Measurements from ENCODE around the gene HOXD11. TPM values are rescaled to one million over a fixed set of nuclear protein-coding genes. Genes with fewer than 3 reads are reported as not detected.

The HOXD11 gene
- not detected in 2 replicates for total RNA-seq

DNA sequence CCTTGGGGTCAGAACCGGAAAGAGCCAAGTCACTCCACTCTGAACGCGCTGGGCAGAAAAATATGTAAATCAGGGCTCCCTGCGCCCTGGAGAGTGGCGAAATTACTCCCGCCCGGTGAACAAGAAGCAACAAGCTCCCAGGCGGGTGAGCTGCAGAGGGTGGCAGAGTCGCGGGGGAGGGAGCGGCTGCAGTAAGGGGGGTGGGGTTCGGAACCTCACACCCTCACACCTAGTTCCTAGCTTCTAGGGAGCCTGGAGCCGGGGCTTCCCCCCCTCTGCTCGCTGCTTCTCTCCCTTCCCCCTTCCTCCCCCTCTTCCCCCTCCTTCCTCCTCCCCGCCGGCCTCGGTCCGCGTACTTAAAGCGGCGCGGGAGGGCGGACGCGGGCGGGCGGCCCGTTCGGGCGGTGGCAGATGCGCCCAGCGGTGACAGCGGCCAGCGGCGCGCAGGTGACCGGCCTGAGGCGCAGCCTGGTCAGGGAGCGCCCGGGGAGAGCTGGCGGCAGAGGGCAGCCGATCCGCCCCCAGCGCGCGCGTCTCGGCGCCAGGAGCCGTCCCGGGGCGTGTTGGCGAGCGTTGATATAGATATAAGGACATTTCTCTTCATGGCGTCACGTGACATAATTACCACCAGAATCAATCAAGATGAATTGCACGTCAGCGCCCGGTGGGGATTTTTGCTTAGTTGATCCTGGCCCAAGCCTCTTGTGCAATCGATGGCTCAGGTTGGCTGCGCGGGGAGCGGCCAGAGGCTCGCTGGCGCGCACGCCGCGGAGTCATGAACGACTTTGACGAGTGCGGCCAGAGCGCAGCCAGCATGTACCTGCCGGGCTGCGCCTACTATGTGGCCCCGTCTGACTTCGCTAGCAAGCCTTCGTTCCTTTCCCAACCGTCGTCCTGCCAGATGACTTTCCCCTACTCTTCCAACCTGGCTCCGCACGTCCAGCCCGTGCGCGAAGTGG is at the start of gene HOXD11:
Gene HOXD11 (plus strand): TSS at position 700 of the 959 bp plus-strand sequence. CDS start 76 bp downstream, at position 776.

DNA sequence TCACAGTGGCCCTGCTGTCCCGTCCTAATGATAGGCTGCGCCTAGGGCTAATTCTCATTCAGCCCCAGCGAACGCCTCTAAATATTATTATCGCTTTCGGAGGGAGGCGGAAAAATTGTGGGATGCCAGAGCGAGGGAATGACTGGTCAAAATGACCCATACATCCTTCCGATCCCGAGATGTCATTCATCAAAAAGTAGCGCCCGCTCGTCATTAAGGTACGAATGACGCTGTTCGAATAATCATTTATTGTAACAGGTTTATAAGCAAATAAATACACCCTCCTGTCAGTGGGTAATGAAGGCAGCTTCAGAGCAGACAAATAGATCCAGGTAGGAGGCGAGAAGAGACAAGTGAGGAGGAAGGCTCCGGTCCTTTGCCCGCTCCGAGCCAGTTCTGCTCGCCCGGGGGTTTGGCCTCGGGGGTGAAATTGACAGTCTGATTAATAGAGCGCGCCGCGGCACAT is 23.3 kb upstream of the HOXD11 start, which contains the start of gene EVX2:
Gene EVX2 (minus strand): TSS at position 167 of the 466 bp plus-strand sequence. CDS start 186 bp downstream, outside the sequence.

DNA sequence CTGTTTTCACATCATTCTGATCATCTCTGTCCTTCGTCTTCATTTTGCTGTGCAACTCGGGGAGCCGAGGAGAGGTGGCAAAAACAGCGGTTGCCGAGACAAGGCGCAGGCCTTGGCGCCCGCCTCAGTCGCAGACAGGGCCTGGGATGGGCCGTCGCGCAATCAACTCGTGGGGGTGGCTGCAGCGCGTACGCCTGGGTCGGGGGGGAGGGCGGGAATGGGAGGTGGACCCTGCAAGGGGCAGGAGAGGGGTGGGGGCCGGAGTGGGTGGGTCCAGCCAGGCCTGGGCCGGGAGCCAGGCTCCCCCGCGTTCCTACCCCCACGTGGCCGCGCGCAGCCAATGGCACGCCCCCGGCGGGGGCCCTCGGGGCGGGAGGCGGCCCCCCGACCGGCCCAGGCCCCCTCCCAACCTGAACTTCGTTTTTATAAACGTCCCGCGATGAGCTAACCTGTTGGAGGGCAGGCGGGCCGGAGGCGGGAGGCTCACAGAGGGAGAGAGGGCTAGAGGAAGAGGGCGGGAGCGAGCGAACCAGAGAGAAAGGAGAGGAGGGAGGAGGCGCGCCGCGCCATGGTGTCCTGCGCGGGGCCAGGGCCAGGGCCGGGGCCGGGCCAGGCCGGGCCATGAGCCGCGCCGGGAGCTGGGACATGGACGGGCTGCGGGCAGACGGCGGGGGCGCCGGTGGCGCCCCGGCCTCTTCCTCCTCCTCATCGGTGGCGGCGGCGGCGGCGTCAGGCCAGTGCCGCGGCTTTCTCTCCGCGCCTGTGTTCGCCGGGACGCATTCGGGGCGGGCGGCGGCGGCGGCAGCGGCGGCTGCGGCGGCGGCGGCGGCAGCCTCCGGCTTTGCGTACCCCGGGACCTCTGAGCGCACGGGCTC is 14.6 kb upstream of the HOXD11 start, which contains the start of gene HOXD13:
Gene HOXD13 (plus strand): TSS at position 452 of the 875 bp plus-strand sequence. CDS start 170 bp downstream, at position 622.

DNA sequence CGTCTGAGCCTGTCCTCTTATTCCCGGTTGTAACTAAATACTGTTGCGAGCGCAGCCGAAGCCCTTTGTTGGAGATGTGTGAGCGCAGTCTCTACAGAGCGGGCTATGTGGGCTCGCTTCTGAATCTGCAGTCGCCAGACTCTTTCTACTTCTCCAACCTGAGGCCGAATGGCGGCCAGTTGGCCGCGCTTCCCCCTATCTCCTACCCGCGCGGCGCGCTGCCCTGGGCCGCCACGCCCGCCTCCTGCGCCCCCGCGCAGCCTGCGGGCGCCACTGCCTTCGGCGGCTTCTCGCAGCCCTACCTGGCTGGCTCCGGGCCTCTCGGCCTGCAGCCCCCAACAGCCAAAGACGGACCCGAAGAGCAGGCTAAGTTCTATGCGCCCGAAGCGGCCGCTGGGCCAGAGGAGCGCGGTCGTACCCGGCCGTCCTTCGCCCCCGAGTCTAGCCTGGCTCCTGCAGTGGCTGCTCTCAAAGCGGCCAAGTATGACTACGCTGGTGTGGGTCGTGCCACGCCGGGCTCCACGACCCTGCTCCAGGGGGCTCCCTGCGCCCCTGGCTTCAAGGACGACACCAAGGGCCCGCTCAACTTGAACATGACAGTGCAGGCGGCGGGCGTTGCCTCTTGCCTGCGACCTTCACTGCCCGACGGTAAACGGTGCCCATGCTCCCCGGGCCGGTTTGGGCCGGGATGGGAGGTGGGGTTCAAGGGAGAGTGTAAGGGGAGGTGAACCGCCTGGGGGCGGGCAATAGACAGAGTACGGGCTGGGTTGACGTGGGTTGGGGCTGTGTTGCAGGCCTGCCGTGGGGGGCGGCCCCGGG is 7.1 kb upstream of the HOXD11 start, which contains the start of gene HOXD12:
Gene HOXD12 (plus strand): TSS at position 68 of the 819 bp plus-strand sequence. CDS start 7 bp downstream, at position 75.

DNA sequence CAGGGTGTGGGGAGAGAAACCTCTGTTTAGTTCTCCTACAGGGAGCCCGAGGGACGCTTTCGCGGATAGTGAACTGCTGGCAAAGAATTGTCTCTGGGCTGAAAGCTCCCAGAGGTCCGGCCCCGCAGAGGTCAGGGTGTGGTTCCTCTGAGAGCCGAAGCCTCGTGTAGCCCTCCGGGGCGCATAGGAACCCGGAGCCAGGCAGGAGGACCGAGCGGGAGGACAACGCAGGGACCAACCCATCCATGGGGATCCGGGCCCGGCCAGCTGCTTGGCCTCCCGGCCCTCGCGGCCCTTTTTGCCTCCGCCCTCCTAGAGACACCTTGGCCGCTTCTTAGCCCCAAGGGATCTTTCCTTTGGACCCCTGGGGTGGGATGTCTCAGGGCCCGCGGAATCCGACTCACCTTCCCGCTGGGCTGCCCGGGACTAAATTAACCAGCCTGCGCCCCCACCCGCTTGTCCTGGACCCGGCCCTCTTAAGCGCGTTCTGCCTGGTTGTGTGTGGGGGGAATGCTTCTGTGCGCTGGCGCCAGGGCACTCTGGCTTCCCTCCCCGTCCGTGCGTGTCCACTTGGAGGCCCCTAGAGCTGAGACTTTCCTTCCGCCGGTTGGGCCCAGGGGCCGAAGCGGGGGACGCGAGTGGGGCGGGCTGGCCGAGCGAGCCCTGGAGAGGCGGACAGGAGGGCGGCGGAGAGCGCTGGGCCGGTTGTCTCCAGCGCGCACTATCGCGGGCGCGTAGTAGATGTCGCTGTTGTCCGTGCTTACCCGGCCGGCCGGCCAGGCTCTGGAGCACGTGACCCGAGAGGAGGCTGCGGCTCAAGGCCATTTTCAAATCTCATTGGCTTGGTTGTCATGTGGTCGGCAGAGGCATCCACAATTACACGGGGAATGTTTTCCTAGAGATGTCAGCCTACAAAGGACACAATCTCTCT is 9.1 kb downstream of the HOXD11 start, which contains the start of gene HOXD10:
Gene HOXD10 (plus strand): TSS at position 896 of the 931 bp plus-strand sequence. CDS start 56 bp downstream, outside the sequence.

DNA sequence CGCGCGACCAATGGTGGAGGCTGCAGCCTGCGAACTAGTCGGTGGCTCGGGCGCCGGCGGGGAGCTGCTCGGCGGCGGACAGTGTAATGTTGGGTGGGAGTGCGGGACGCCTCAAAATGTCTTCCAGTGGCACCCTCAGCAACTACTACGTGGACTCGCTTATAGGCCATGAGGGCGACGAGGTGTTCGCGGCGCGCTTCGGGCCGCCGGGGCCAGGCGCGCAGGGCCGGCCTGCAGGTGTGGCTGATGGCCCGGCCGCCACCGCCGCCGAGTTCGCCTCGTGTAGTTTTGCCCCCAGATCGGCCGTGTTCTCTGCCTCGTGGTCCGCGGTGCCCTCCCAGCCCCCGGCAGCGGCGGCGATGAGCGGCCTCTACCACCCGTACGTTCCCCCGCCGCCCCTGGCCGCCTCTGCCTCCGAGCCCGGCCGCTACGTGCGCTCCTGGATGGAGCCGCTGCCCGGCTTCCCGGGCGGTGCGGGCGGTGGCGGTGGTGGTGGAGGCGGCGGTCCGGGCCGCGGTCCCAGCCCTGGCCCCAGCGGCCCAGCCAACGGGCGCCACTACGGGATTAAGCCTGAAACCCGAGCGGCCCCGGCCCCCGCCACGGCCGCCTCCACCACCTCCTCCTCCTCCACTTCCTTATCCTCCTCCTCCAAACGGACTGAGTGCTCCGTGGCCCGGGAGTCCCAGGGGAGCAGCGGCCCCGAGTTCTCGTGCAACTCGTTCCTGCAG is 15.8 kb downstream of the HOXD11 start, which contains the start of gene HOXD9:
Gene HOXD9 (plus strand): TSS at position 37 of the 728 bp plus-strand sequence. CDS start 50 bp downstream, at position 87.

DNA sequence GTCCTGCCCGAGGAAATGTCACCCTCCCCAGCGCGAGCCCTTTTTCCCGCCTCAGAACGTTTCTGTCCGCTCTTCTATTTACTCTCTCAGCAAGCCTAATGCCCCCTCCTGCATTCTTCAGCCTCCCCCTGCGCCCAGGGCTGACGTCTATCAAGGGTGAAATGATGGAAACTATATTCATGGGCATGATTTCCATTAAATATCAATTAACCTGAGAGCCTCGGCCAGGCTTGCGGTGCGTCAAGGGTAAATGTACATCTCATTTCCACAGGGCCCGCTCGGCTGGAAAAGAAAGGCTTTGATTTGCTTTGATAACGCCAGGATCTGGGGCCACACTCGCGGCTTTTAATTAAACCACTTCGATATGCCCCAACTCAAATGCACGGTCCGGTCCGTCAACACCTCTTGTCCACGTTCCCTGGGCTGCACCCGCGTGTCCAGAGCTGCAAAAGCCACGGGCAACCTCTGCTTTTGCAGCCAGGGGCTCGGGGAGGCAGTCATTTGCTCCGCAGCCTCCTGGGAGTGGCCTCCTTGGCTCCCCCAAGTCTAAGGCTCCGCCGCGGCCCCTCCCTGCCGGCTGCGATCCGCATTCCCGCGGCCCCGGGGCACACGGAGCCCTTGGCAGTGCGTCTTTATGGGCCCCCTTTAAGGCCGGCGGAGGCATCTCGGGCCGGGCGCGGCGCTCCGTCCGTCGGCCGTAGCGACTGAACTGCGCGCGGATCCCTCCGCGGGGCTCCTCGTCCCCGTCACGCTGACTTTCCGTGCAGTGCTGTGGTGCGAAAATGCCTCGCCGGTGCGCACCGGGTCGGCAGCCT is 22.1 kb downstream of the HOXD11 start, which contains the start of gene HOXD8:
Gene HOXD8 (plus strand): TSS at position 724 of the 815 bp plus-strand sequence. CDS start 662 bp downstream, outside the sequence.

DNA sequence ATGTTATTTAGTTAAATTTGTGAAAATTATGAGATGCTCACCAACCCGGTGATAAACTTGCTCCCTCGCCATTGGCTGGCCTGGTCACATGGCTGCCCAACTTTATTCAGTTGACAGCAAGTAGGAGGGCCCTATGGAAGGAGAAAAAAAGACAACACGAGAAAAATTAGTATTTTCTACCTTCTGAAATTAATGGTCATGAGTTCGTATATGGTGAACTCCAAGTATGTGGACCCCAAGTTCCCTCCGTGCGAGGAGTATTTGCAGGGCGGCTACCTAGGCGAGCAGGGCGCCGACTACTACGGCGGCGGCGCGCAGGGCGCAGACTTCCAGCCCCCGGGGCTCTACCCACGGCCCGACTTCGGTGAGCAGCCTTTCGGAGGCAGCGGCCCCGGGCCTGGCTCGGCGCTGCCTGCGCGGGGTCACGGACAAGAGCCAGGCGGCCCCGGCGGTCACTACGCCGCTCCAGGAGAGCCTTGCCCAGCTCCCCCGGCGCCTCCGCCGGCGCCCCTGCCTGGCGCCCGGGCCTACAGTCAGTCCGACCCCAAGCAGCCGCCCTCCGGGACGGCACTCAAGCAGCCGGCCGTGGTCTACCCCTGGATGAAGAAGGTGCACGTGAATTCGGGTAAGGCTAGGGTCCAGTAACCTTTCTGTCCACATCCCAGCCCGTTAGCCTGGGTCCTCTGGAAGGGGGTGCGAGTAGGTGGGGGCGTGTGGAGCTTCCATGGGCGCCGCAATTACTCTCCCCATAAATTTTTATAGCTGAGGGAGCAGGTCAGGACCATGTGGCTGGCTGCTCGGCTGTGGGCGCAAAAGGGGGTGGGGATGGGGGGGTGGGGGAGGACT is 44.6 kb downstream of the HOXD11 start, which contains the start of gene HOXD4:
Gene HOXD4 (plus strand): TSS at position 109 of the 846 bp plus-strand sequence. CDS start 84 bp downstream, at position 193.

DNA sequence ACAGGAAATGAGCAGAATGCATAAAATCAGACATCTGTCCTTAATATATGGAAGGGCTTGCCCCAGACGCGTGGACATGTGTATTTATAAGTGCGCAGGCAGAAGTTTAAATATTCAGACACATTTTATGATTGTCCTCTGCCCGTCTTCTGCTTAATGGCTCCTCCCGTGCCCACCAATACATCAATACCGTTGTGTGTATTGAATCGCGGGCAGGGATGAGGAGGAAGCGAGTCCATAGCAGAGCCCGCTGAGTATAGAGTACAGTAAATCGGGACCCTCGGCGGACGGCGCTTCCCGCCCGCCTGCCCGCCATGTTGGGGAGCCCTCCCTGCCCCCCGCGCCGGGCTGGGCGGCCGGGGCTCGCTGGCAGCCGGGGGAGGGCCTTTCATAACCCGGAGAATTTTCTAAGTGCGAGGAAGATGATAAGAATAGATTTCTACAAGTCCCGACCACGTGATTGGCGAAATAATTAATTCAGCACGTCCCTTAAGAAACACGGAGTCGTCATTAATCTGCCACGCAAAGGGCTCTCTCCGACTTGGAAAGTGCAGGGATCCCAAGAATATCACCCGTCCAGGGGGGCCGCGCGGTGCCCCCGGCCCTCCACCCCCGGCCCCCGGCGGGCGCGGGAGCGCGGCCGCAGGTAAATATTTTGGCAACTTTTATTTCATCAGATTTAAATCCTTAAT is 49.9 kb downstream of the HOXD11 start, which contains the start of gene HOXD3:
Gene HOXD3 (plus strand): TSS at position 501 of the 692 bp plus-strand sequence. CDS start 11,808 bp downstream, outside the sequence.

Other genes with a start within 250 kb of the HOXD11 start
- gene LNPK, start 105.0 kb upstream of the HOXD11 start, total RNA-seq = 3.9 and 10.6 TPM in 2 replicates
- not detected in 2 replicates for gene EVX2, start 23.3 kb upstream of the HOXD11 start, total RNA-seq
- not detected in 2 replicates for gene HOXD13, start 14.6 kb upstream of the HOXD11 start, total RNA-seq
- gene HOXD12, start 7.5 kb upstream of the HOXD11 start, total RNA-seq = not detected in 2 replicates
- gene HOXD10, start 9.5 kb downstream of the HOXD11 start, total RNA-seq = 0.49 and 3.3 TPM in 2 replicates
- 6.8 and 10.7 TPM in 2 replicates for gene HOXD9, start 15.4 kb downstream of the HOXD11 start, total RNA-seq
- gene HOXD8, start 22.4 kb downstream of the HOXD11 start, total RNA-seq = 12.6 and 13.1 TPM in 2 replicates
- gene HOXD4, start 44.3 kb downstream of the HOXD11 start, total RNA-seq = 2.1 and 8.0 TPM in 2 replicates
- 7.6 and 16.0 TPM in 2 replicates for gene HOXD3, start 50.0 kb downstream of the HOXD11 start, total RNA-seq
- gene HOXD1, start 81.4 kb downstream of the HOXD11 start, total RNA-seq = 8.1 and 8.9 TPM in 2 replicates
- gene MTX2, start 162.2 kb downstream of the HOXD11 start, total RNA-seq = 14.6 and 25.1 TPM in 2 replicates

Measured in bladder microvascular endothelial cell (primary cell).